Measurements from ENCODE around the gene MARK2. TPM values are rescaled to one million over a fixed set of nuclear protein-coding genes. Genes with fewer than 3 reads are reported as not detected.
"Not testable (repeated sequence)": the region's sequence is repeated elsewhere in the genome, so short reads cannot be mapped to it uniquely, and the experiment has no call there.

Gene MARK2
- total RNA-seq, 2 donors from 2014 or later, result 26.6 to 30.6 TPM

DNA sequence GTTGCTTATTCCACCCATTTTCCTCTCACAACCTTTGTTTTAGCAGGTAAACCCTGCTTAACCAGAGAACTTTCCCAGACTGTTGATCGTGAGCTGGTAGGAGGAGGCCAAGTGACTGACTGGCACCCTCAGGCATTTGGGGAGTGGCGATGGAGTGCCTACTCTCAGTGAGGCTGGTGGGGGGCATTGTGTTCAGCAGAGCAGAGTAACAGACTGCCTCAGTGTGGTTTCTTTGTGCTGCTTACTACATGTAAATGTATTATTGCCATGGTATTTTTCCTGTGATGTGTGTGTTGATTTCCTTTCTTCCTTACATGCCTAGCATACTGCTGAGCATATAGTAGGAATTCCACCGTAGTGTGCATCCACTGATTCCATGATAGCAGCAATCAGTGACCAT lies 2.6 kb downstream of the MARK2 start:
- H3K27ac Mint-ChIP-seq, result peak overlapping the region; percentile 50 to 91
- H3K36me3 Mint-ChIP-seq, result peaks cover 14 to 18% of the 10 kb centered on the region in 2 donors
- ATAC-seq, result no peak
- no peak for DNase-seq (ENCODE audit: low spot score in 2 of 2)
- H3K9me3 Mint-ChIP-seq, result no peaks in the 10 kb centered on the region

DNA sequence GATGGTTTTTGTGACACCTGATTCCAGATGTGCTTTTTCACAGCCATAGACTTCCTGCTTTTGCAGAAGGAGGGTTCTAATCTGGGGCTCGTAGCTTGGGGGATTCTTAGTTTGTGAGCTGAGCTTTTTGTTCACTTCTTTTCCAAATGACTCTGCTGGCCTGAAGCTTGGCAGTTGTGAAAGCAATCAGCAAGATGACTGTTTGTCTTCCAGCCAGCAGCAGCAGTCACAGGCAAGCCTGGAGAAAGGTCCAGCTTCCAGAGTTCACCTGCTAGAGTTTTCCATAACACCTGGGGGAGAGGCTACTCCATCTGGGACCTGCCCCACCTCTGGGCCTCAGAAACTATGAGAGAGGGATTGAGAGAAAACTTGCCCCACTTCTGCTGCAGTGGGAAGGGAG lies 4.1 kb downstream of the MARK2 start:
- Mint-ChIP-seq H3K36me3 (peaks cover 14 to 18% of the 10 kb centered on the region in 2 donors), H3K9me3 (no peaks in the 10 kb centered on the region), H3K27ac (peak overlapping the region in 1 of 2 donors; percentile 50)
- no peak for DNase-seq (ENCODE audit: low spot score in 2 of 2)
- no peak for ATAC-seq

DNA sequence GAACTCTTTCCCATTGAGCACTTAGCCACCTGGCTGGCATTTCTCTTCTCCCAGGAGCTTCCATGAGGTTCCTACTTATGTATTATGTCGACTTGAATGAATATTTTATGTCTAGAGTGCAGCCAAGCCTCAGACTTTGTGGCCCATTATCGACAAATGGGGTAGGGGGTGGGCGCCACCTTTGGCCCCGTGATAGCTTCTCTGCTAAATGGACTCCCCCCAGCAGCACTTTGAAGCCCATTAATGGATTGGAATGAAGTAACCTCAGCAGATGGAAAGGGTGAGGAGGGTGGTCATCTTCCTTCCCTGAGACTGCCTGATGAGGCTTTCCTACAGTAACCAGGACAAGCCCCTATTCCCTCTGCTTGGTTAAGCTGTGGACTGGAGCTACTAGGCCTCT lies 5.9 kb downstream of the MARK2 start:
- DNase-seq (ENCODE audit: low spot score in 2 of 2), result no peak
- H3K36me3 Mint-ChIP-seq, result peaks cover 10 to 13% of the 10 kb centered on the region in 2 donors
- ATAC-seq, result no peak
- H3K9me3 Mint-ChIP-seq, result no peaks in the 10 kb centered on the region
- no peak overlapping the region for H3K27ac Mint-ChIP-seq

DNA sequence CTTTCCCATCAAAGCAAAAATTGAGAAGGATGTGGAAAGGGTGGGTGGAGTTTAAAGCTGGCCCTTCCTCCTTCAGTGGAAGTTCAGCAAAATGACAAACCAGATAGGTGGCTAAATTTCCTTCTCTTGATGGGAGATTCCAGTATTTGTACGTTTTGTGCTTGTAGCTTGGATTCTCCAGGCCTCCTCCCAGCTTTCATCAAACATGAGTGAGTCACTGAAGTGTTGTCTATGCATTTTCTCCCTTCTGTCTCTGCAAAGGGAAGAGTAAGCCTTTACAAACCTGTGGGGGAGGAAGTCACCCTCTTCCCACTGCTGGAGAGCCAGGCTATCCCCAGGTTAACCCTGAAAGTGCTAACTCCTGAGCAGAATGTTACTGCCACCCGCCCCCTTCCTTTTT lies 6.4 kb downstream of the MARK2 start:
- no peak for DNase-seq (ENCODE audit: low spot score in 2 of 2)
- Mint-ChIP-seq H3K27ac (peak overlapping the region in 1 of 2 donors; percentile 66), H3K36me3 (peaks cover 6 to 10% of the 10 kb centered on the region in 2 donors), H3K9me3 (no peaks in the 10 kb centered on the region)
- no peak for ATAC-seq

DNA sequence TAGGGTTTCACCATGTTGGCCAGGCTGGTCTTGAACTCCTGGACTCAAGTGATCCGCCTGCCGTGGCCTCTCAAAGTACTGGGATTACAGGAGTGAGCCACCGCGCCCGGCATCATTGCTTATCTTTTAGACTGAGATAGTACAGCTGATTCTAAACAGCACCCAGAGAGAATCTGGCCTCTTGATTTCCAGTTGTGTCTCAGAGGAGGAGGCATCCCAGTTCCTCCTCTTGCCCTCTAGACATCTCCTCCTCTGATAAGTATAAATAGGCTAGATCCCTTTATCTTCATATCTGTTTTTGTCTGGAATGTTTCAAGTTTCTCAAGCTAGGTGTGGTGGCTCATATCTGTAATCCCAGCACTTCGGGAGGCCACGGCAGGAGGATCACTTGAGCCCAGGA lies 7.0 kb downstream of the MARK2 start:
- DNase-seq (ENCODE audit: low spot score in 2 of 2) (no peak), ATAC-seq (no peak)
- Mint-ChIP-seq H3K36me3 (peaks cover 0 to 14% of the 10 kb centered on the region in 2 donors), H3K9me3 (no peaks in the 10 kb centered on the region), H3K27ac (no peak overlapping the region)

DNA sequence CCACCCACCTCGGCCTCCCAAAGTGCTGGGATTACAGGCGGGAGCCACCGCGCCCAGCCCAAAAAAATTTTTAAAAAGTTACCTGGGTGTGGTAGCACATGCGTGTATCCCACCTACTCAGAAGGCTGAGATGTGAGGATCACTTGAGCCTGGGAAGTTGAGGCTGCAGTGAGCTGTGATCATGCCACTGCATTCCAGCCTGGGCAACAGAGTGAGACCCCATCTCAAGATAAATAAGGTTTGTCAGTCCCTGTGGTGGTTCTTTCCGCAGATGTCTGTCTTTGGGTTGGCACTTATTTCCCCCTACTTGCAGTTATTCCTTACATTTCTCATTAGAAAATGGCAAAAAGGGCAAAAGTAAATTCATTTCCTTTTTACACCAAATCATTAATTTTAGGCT lies 8.0 kb downstream of the MARK2 start:
- peaks cover 0 to 16% of the 10 kb centered on the region in 2 donors for H3K36me3 Mint-ChIP-seq
- no peaks in the 10 kb centered on the region for H3K9me3 Mint-ChIP-seq
- peak overlapping the region in 1 of 2 donors; percentile 77 for H3K27ac Mint-ChIP-seq
- no peak for ATAC-seq
- DNase-seq (ENCODE audit: low spot score in 2 of 2), result no peak

DNA sequence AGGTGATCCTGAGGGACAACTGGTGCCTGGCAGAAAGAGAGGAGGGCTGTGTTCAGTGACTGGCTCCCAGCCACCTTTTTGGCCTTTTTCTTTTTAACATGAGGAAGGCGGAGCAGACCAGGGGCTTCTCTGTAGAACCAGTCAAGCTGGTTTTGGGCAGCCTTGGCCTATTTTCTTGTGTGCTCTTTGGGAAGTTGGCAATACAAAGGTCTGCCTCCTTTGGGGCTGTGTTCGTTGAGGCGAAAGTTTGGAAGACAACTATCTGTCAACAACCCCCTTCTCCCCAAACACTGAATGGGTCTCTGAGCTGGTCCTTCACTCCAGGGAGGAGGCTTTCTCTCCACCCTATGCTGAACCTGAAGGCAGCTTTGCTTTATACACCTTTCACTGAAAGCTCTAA lies 8.5 kb downstream of the MARK2 start:
- ATAC-seq (no peak), DNase-seq (ENCODE audit: low spot score in 2 of 2) (no peak)
- Mint-ChIP-seq H3K27ac (peak overlapping the region; percentile 11 to 77), H3K9me3 (no peaks in the 10 kb centered on the region), H3K36me3 (peaks cover 0 to 16% of the 10 kb centered on the region in 2 donors)

DNA sequence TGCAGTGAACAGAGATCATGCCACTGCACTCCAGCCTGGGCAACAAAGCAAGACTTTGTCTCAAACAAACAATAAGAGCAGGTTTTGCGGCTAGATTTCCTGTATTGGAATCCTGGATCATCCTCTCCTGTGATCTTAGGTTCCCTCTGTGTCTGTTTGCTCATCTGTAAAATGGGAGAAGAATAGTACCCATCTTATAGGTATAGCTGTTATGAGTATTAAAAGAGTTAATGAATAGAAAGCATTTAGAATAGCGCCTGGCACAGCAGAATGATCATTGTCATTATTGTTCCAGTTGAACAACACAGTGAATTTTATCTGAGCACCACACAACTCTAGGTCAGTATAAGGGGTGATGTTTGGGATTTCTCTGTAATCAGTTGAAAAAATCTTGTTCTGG lies 10.8 kb downstream of the MARK2 start:
- no peak for DNase-seq (ENCODE audit: low spot score in 2 of 2)
- Mint-ChIP-seq H3K27ac (no peak overlapping the region), H3K36me3 (peaks cover 0 to 21% of the 10 kb centered on the region in 2 donors), H3K9me3 (no peaks in the 10 kb centered on the region)
- ATAC-seq, result no peak

DNA sequence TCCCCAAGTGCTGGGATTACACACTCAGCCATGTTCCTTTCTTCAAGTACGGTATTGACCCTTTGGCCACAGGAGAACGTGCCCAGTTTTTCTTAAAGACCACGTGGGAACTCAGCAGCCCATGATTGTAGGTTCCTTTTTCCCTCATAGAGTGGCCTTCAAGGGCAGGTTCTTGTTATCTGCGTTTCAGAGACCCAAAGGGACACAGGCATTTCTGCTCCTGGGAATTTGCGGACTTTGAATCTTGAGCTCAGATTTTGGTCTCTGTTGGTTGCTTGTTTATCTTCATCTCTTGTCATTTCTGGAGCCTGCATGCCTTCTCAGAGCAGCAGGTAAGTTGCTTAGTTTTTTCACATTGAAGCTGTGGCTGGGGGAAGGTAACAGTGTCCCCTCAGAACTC lies 12.0 kb downstream of the MARK2 start:
- ATAC-seq (no peak), DNase-seq (ENCODE audit: low spot score in 2 of 2) (no peak)
- no peaks in the 10 kb centered on the region for H3K9me3 Mint-ChIP-seq
- H3K27ac Mint-ChIP-seq, result peak overlapping the region; percentile 5 to 89
- H3K36me3 Mint-ChIP-seq, result peaks cover 5 to 28% of the 10 kb centered on the region in 2 donors

DNA sequence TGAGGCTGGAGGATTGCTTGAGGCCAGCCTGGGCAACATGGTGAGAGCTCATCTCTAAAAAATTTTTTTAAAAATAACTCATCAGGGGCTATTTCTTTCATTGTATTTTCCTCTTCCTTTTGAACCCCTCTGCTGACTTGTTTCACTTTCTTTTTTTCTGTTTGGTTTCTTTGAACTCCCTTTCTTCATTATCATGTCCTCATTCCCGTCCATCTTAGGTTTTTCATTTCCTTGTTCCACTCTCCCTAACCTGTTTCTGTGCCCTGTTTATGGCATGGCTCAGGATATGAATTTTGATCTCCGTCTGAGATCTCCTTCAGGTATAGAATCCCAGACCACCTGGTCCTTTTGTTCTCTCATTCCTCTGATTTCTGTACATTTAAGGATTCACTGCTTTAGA lies 12.5 kb downstream of the MARK2 start:
- peaks cover 5 to 28% of the 10 kb centered on the region in 2 donors for H3K36me3 Mint-ChIP-seq
- H3K9me3 Mint-ChIP-seq, result no peaks in the 10 kb centered on the region
- peak; percentile 50 to 68 for ATAC-seq

DNA sequence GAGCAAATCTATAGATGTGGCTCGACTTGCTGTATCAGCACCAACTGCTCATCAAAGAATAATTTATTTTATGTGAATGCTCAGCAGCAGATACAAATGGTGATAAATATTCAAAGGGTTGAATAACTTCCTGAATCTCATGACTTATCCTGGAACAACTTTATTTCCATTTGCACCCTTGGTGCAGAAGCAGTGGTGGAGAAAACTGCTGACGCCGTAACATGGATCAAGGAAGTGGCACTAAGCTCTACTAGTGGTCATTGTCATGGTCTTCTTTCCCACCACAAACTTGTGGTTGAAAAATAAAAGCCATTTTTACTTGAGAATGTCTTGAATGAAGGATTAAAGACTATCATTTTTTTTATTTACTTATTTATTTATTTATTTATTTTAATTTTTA lies 14.6 kb downstream of the MARK2 start:
- H3K36me3 Mint-ChIP-seq, result peaks cover 5 to 28% of the 10 kb centered on the region in 2 donors
- H3K27ac Mint-ChIP-seq, result no peak overlapping the region
- ATAC-seq (no peak), DNase-seq (ENCODE audit: low spot score in 2 of 2) (no peak)
- H3K9me3 Mint-ChIP-seq, result no peaks in the 10 kb centered on the region

More for the DNA sequence above, 12.5 kb downstream of the MARK2 start:
- H3K27ac Mint-ChIP-seq, result peak overlapping the region; percentile 5 to 89
- DNase-seq (ENCODE audit: low spot score in 2 of 2), result no peak

DNA sequence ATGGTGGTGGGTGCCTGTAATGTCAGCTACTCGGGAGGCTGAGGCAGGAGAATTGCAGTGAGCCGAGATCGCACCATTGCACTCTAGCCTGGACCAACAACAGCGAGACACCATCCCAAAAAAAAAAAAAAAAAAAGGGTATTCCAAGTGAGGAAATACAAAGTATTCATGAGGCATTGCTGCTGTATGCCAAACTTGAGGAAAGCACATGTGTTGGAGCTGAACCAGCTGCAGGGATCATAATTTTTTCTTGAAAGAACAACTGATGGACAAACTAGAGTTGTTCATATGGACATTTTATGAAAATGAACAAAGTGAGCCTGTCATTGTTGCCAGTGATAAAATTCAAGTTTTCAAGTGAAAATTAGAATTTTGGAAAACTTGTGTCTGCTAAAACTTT lies 15.8 kb downstream of the MARK2 start:
- ATAC-seq (no peak), DNase-seq (ENCODE audit: low spot score in 2 of 2) (no peak)
- no peak overlapping the region for H3K27ac Mint-ChIP-seq
- no peaks in the 10 kb centered on the region for H3K9me3 Mint-ChIP-seq
- peaks cover 5 to 28% of the 10 kb centered on the region in 2 donors for H3K36me3 Mint-ChIP-seq

DNA sequence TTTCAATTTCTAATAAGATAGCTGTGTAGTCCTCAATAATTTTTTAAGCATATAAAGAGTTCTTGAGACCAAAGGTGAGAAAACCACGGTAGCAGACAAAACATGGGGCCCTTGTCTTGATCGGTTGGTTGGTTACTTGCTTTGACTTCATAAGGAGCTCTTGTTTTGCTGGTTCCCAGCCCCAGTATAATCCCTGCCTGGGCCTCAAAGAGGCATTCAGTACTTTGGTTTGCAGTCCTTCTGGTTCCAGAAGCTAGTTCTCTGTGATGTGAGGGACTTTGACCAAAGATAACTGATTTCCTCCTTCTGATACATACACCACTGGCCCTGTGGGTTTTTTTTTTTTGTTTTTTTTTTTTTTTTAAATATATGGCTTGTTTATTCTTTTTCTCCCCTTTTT lies 17.1 kb downstream of the MARK2 start:
- no peak overlapping the region for H3K27ac Mint-ChIP-seq

DNA sequence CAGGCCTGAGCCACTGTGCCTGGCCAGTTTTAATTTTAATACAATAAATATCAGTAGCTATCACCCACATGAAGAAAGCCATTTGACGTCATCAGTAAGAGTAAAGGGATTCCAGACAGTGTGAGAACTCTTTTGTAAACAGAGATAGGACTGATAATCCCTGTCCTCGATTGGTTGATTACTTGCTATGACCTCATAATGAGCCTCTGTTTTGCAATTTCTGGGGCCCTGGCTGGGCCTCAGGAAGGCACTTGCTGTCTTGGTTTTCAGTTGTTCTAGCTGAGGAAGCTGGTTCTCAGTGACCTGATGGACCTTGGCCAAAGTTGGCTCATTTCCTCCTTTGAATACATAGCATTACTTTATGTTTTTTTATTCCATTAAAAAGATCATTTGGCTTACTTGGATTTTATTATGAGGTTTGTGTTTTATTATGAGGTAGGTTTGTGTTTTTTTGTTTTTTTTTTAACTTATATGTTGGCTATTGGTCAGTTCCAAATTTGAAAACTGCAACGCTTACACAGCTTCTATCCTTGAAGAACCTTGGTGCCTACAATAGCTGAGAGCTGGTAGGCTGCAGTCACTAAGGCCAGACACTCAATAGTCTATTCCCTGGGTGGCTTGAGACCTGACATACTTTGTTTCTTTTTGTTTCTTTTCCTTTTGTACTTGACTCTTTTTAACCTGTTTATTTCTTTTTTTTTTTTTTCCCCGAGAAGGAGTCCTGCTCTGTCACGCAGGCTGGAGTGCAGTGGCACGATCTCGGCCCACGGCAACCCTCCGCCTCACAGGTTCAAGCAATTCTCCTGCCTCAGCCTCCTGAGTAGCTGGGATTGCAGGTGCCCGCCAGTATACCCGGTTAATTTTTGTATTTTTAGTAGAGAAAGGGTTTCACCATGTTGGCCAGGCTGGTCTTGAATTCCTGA lies 20.0 kb downstream of the MARK2 start:
- H3K9me3 Mint-ChIP-seq, result no peaks in the 10 kb centered on the region
- DNase-seq (ENCODE audit: low spot score in 2 of 2) (no peak), ATAC-seq (no peak)
- H3K36me3 Mint-ChIP-seq, result peaks cover 5 to 18% of the 10 kb centered on the region in 2 donors
- no peak overlapping the region for H3K27ac Mint-ChIP-seq

More for the DNA sequence above, 17.1 kb downstream of the MARK2 start:
- ATAC-seq, result no peak
- peaks cover 5 to 20% of the 10 kb centered on the region in 2 donors for H3K36me3 Mint-ChIP-seq
- DNase-seq (ENCODE audit: low spot score in 2 of 2), result no peak
- H3K9me3 Mint-ChIP-seq, result no peaks in the 10 kb centered on the region

DNA sequence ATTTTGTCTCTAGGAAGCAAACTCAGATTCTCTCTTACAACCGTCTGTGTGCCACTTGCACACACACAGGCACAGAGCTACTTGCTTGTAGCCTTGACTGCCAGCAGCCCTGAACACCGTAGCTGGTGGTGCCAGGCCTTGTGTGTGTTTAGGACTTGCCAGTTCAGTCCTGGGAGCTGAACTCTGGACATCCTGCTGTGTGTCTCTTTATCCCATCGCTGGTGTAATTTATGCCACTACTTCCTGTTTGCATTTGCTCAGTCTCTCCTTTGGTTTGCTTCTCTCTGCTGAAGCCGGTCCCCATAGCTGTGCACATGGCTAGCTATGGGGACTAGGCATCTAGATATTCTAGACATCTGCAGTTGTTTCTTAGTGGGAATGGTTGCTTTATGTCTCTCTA lies 24.0 kb downstream of the MARK2 start:
- no peak for ATAC-seq
- no peaks in the 10 kb centered on the region for H3K9me3 Mint-ChIP-seq
- H3K36me3 Mint-ChIP-seq, result peaks cover 0 to 17% of the 10 kb centered on the region in 2 donors
- peak overlapping the region; percentile 12 to 38 for H3K27ac Mint-ChIP-seq
- DNase-seq (ENCODE audit: low spot score in 2 of 2), result no peak

DNA sequence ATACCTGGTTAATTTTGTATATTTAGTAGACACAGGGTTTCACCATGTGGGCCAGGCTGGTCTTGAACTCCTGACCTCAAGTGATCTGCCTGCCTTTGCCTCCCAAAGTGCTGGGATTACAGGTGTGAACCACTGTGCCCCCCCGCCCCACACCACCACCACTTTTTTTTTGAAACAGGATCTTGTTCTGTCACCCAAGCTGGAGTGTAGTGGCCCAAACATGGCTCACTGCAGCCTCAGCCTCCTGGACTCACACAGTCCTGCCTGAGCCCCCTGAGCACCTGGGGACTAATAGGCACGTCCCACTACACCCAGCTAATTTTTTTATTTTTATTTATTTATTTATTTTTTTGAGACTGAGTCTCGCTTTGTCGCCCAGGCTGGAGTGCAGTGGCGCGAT lies 24.7 kb downstream of the MARK2 start:
- not testable (repeated sequence) for H3K9me3 Mint-ChIP-seq; ATAC-seq; H3K27ac Mint-ChIP-seq; DNase-seq (ENCODE audit: low spot score in 2 of 2)
- H3K36me3 Mint-ChIP-seq, result peaks cover 0 to 24% of the 10 kb centered on the region in 2 donors

DNA sequence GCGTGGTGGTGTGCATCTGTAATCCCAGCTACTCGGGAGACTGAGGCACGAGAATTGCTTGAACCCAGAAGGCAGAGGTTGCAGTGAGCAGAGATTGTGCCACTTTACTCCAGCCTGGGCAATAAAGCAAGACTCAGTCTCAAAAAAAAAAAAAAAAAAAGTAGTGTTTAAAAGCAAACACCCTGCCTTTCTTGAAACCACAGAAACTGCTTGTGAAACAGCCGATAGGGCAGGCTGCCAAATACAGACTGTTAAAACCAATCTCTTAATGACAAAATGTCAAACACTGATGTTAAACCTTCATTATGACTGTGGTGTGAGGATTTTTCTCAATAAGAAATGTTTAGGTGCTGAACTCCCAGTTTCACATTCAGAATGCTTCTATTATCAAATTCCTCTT lies 27.3 kb downstream of the MARK2 start:
- Mint-ChIP-seq H3K36me3 (peaks cover 0 to 27% of the 10 kb centered on the region in 2 donors), H3K27ac (peak overlapping the region in 1 of 2 donors; percentile 77), H3K9me3 (no peaks in the 10 kb centered on the region)
- ATAC-seq (peak; percentile 86 to 94), DNase-seq (ENCODE audit: low spot score in 2 of 2) (peak; percentile 72 to 75)

DNA sequence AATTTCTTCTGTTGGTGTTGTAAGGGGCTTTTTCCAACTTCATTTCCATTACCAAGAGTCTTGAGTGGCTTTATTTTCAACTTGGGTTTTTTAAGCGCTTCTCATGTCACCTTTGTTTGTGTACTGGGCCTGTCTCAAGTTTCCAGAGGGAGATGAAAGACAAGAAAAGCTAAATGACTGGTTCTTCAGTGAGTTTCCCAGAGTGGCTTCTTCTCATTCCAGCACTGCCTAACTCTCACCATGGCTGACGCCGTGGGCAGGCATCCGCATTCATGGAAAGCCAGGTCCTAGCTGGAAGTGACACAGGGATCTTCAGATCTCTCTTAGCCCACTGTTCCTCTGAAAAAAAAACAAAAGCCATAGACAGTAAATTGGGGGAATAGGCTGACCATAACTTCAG lies 28.6 kb downstream of the MARK2 start:
- DNase-seq (ENCODE audit: low spot score in 2 of 2) (no peak), ATAC-seq (no peak)
- Mint-ChIP-seq H3K9me3 (no peaks in the 10 kb centered on the region), H3K36me3 (peaks cover 0 to 21% of the 10 kb centered on the region in 2 donors), H3K27ac (no peak overlapping the region)

Measured in activated naive CD4-positive, alpha-beta T cell treated with anti-CD3 and anti-CD28 coated beads, Interleukin-2, amount 50 U/mL, for 72 hours (primary cell).